ENCODE results near the gene LY86. TPM values are rescaled to one million over a fixed set of nuclear protein-coding genes. Genes with fewer than 3 reads are reported as not detected.
A peak's percentile ranks its signal among the peaks of the same experiment; 100 is the strongest.

The LY86 gene
- total RNA-seq, 4 donors from 2014 or later = 0.73 to 4.4 TPM; not detected in 2

DNA sequence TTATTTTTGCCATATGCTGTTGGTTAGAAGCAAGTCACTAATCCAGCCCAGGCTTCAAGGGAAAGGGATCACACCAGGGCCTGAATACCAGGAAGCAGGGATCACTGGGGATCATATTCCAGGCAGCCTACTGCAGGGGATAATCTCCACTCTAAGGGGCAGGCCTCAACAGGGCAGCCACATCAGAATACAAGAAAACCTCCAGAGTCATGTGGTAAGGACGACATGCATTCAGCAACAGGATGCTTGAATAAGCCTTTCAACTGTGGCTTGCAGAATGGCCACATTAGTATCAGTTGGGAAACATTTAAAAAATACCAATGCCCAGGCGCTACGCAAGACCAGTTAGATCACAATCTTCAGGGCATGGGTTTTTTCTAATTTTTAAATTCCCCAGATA, 109.1 kb downstream of the LY86 start:
- no peaks in the 10 kb centered on the region for H3K9me3 ChIP-seq
- peak in 1 of 2 donors; percentile 5 for DNase-seq
- peaks cover 0 to 7% of the 10 kb centered on the region in 2 donors for H3K4me1 ChIP-seq
- TF ChIP-seq, protein P1, sequence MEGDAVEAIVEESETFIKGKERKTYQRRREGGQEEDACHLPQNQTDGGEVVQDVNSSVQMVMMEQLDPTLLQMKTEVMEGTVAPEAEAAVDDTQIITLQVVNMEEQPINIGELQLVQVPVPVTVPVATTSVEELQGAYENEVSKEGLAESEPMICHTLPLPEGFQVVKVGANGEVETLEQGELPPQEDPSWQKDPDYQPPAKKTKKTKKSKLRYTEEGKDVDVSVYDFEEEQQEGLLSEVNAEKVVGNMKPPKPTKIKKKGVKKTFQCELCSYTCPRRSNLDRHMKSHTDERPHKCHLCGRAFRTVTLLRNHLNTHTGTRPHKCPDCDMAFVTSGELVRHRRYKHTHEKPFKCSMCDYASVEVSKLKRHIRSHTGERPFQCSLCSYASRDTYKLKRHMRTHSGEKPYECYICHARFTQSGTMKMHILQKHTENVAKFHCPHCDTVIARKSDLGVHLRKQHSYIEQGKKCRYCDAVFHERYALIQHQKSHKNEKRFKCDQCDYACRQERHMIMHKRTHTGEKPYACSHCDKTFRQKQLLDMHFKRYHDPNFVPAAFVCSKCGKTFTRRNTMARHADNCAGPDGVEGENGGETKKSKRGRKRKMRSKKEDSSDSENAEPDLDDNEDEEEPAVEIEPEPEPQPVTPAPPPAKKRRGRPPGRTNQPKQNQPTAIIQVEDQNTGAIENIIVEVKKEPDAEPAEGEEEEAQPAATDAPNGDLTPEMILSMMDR (IDR thresholded peaks at IDR 0.05) = no peak
- no peak for TF ChIP-seq POLR2A (IDR thresholded peaks at IDR 0.05)
- H3K27me3 ChIP-seq = no peaks in the 10 kb centered on the region
- no peaks in the 10 kb centered on the region for H3K36me3 ChIP-seq
- intact Hi-C loops (cut with DNase I; ENCODE audit: low total_unique reads) = no loop called here
- no peak overlapping the region for H3K4me3 ChIP-seq
- H3K27ac ChIP-seq = peak overlapping the region in 1 of 2 donors; percentile 16

DNA sequence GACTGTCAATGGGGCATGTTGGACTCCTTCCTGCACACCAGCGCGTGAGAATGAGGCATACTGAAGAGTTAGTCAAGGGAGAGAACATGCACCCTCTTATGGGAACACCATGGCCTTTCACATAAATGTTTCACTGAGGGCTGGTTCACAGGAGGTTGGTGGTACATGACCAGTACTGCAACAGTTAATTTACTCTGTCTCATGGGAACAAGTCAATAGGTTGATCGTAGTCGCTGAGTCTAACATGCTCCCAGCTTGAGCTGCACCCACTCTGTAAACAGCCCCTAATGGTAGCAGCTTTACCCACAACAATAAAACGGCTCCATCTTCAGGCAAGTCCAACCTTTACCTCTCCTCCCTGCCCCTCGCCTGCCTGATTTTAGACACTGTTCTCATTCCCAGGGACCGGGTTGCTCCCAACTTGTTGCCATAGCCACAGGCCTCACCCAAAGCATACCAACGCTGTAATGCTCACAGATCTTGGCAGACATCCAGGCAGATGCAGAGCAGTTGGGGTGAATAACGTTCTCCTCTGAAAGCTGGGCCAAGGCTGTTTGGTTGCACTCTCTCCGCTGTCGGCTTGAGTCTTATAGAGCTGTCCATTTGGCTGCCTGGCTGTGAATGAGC, 111.3 kb downstream of the LY86 start:
- no peak for TF ChIP-seq POLR2A (IDR thresholded peaks at IDR 0.05)
- TF ChIP-seq, protein P1 (IDR thresholded peaks at IDR 0.05) = no peak
- intact Hi-C loops (cut with DNase I; ENCODE audit: low total_unique reads) = no loop called here
- Histone ChIP-seq H3K4me1 (peaks cover 0 to 7% of the 10 kb centered on the region in 2 donors), H3K36me3 (no peaks in the 10 kb centered on the region), H3K27ac (peak overlapping the region; percentile 21 to 49), H3K27me3 (no peaks in the 10 kb centered on the region), H3K4me3 (no peak overlapping the region), H3K9me3 (no peaks in the 10 kb centered on the region)
- DNase-seq = peak; percentile 74 to 83

DNA sequence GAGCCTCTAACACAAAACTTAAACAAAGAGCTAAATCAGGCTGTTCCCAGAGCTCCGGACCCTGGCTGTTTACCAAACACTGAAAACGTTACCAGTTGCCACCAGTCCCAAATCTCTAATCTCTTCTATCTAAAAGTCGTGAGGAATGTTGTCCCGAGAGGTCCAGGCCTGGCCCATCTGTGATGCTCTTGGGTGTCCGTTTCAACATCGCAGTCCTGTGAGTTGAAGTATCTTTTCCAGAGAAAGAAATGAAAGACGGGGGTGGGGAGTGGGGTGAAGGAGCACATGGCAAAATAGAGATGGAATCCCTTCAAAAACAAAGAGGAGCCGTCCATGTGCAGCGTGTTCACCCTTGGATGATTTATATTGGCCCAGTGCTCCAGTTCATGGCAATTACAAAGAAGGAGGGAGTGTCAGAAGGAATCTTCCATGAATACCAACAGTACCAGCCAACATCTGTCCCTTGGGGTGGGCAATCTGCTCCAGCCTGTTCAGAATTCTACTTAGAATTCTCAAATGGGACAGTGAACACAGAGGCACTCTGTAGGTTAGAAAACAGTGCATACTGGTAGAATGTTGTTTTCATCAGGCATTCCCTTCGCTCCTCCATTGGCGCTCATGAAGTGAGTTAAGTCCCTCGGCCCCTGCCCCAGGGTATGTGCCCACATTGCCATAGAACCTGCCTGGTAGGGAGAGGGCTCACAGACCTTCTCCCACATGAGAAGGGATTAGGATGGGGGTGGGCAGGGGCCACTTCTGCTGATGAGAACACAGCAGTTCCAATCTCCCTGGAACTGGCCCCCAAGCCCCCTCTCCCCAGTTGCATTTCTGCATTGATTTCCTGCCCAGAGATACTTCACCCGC, 112.1 kb downstream of the LY86 start:
- intact Hi-C loops (cut with DNase I; ENCODE audit: low total_unique reads) = no loop called here
- Histone ChIP-seq H3K4me1 (peaks cover 0 to 7% of the 10 kb centered on the region in 2 donors), H3K4me3 (no peak overlapping the region), H3K9me3 (no peaks in the 10 kb centered on the region), H3K27me3 (no peaks in the 10 kb centered on the region), H3K27ac (peak overlapping the region in 1 of 2 donors; percentile 49), H3K36me3 (no peaks in the 10 kb centered on the region)
- DNase-seq = no peak
- TF ChIP-seq, protein P1 (IDR thresholded peaks at IDR 0.05) = no peak
- no peak for TF ChIP-seq POLR2A (IDR thresholded peaks at IDR 0.05)

DNA sequence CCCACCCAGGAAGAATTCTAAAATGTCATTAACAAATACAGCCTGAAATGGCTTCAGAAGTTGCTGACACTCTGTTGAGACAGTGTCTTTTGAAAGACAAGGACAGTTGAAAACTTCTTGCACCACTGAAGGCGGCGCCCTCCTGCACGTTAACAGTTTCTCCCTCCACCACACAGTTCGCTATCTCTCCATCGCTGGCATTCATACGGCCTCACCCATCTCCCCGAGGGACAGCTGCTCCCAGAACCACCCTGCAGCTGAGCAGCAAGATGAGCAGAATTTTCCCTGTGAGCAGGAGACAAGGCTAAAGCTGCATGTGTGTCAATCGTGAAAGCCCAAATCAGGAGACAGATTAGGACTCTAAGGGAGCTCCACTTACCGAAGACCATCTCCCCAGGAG, 113.3 kb downstream of the LY86 start:
- H3K4me1 ChIP-seq = peaks cover 0 to 7% of the 10 kb centered on the region in 2 donors
- DNase-seq = peak in 1 of 2 donors; percentile 4
- intact Hi-C loops (cut with DNase I; ENCODE audit: low total_unique reads) = no loop called here
- no peaks in the 10 kb centered on the region for H3K36me3 ChIP-seq
- H3K9me3 ChIP-seq = no peaks in the 10 kb centered on the region
- H3K4me3 ChIP-seq = no peak overlapping the region
- no peak for TF ChIP-seq POLR2A (IDR thresholded peaks at IDR 0.05)
- TF ChIP-seq, protein P1 (IDR thresholded peaks at IDR 0.05) = no peak
- H3K27me3 ChIP-seq = no peaks in the 10 kb centered on the region
- H3K27ac ChIP-seq = no peak overlapping the region

DNA sequence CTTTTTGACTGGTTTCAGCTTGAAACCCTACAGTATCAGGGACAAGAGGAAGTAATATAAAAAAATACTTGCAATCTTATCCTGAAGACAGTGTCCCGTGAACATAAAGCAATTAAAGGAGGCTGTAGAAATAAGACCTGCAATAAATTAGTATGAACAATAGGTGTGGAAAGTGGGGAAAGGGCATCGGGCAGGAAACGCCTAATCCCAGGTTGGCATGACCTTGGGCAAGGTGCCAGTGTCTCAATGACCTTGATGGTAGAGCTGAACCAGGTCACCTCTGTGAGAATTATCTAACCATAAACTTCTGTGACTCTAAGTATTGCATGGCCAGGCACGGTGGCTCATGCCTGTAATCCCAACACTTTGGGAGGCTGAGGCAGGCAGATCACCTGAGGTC, 115.2 kb downstream of the LY86 start:
- H3K36me3 ChIP-seq = no peaks in the 10 kb centered on the region
- no peak overlapping the region for H3K4me3 ChIP-seq
- no peaks in the 10 kb centered on the region for H3K27me3 ChIP-seq
- H3K27ac ChIP-seq = no peak overlapping the region
- DNase-seq = peak in 1 of 2 donors; percentile 16
- H3K4me1 ChIP-seq = peaks cover 0 to 7% of the 10 kb centered on the region in 2 donors
- no peaks in the 10 kb centered on the region for H3K9me3 ChIP-seq
- TF ChIP-seq, protein P1 (IDR thresholded peaks at IDR 0.05) = no peak
- TF ChIP-seq POLR2A (IDR thresholded peaks at IDR 0.05) = no peak
- intact Hi-C loops (cut with DNase I; ENCODE audit: low total_unique reads) = no loop called here

Data from uterus (tissue), 4 donors.